GM19043 (cell line): Measurements from ENCODE around the gene HERPUD1.
"Not testable (repeated sequence)": the region's sequence is repeated elsewhere in the genome, so short reads cannot be mapped to it uniquely, and the experiment has no call there.

Experiments used
- ATAC-seq: cut with Tn5 transposase; IDR thresholded peaks from one replicate; pipeline ENCODE4 v1.9.1; 2021; ENCODE audit warnings: low read depth; ENCODE audit not compliant: unreplicated experiment

HERPUD1 gene

GRCh38 chr16:56931892-56932720 lies at the start of gene HERPUD1:
HERPUD1 (plus strand) TSS chr16:56932142; CDS start chr16:56932245, 103 bp downstream.
- peak; percentile 87 for ATAC-seq

- no peak for ATAC-seq
Measured at GRCh38 chr16:56883586-56883985, 48.4 kb upstream of the HERPUD1 start.

GRCh38 chr16:56884026-56884582 lies 47.8 kb upstream of the HERPUD1 start:
- no peak for ATAC-seq

- not testable (repeated sequence) for ATAC-seq
Measured at GRCh38 chr16:56884929-56885328, 47.0 kb upstream of the HERPUD1 start.

GRCh38 chr16:56885446-56886162 lies 46.3 kb upstream of the HERPUD1 start:
- no peak for ATAC-seq

- no peak for ATAC-seq
Measured at GRCh38 chr16:56886296-56886695, 45.6 kb upstream of the HERPUD1 start.

- ATAC-seq: no peak
Measured at GRCh38 chr16:56886826-56887225, 45.1 kb upstream of the HERPUD1 start.

GRCh38 chr16:56888806-56889205 lies 43.1 kb upstream of the HERPUD1 start:
- peak; percentile 75 for ATAC-seq

GRCh38 chr16:56889206-56889605 lies 42.7 kb upstream of the HERPUD1 start:
- peak; percentile 21 for ATAC-seq

- no peak for ATAC-seq
Measured at GRCh38 chr16:56891685-56892084, 40.3 kb upstream of the HERPUD1 start.

- ATAC-seq: no peak
Measured at GRCh38 chr16:56892705-56893104, 39.2 kb upstream of the HERPUD1 start.

GRCh38 chr16:56894331-56894917 lies 37.5 kb upstream of the HERPUD1 start:
- no peak for ATAC-seq

- no peak for ATAC-seq
Measured at GRCh38 chr16:56895813-56896212, 36.1 kb upstream of the HERPUD1 start.

GRCh38 chr16:56896244-56896643 lies 35.7 kb upstream of the HERPUD1 start:
- no peak for ATAC-seq

- no peak for ATAC-seq
Measured at GRCh38 chr16:56897026-56897799, 34.7 kb upstream of the HERPUD1 start.

GRCh38 chr16:56898847-56899246 lies 33.1 kb upstream of the HERPUD1 start:
- no peak for ATAC-seq

GRCh38 chr16:56903866-56904265 lies 28.1 kb upstream of the HERPUD1 start:
- no peak for ATAC-seq

GRCh38 chr16:56907401-56907800 lies 24.5 kb upstream of the HERPUD1 start:
- no peak for ATAC-seq

- no peak for ATAC-seq
Measured at GRCh38 chr16:56909527-56909979, 22.4 kb upstream of the HERPUD1 start.

GRCh38 chr16:56910112-56910511 lies 21.8 kb upstream of the HERPUD1 start:
- ATAC-seq: no peak
